Measurements from ENCODE around the gene RTKN2.

GRCh38 chr10:62248465-62248864, 20.2 kb downstream of the RTKN2 start:
- TF ChIP-seq SIN3A (IDR thresholded peaks at IDR 0.05; ENCODE audit: borderline replicate concordance, insufficient read depth, low read length): no peak
- no peak for TF ChIP-seq POLR2AphosphoS5 (IDR thresholded peaks at IDR 0.05; ENCODE audit: low read depth, low read length)
- TF ChIP-seq REST (IDR thresholded peaks at IDR 0.05; ENCODE audit: insufficient read depth in 1 of 2, low read depth in 2 of 2, low read length in 2 of 2): no peak
- no peak for TF ChIP-seq TAF1 (IDR thresholded peaks at IDR 0.05; ENCODE audit: borderline replicate concordance, insufficient read depth, low read length)

All from PFSK-1 (cell line).